HG03520 (cell line): ENCODE data around the gene TENT4A.
"Not testable (repeated sequence)": the region's sequence is repeated elsewhere in the genome, so short reads cannot be mapped to it uniquely, and the experiment has no call there.

Source experiments
- ATAC-seq: cut with Tn5 transposase; IDR thresholded peaks from one replicate; pipeline ENCODE4 v1.9.1; 2021; ENCODE audit warnings: mild to moderate bottlenecking, moderate library complexity; ENCODE audit not compliant: unreplicated experiment

The TENT4A gene

DNA sequence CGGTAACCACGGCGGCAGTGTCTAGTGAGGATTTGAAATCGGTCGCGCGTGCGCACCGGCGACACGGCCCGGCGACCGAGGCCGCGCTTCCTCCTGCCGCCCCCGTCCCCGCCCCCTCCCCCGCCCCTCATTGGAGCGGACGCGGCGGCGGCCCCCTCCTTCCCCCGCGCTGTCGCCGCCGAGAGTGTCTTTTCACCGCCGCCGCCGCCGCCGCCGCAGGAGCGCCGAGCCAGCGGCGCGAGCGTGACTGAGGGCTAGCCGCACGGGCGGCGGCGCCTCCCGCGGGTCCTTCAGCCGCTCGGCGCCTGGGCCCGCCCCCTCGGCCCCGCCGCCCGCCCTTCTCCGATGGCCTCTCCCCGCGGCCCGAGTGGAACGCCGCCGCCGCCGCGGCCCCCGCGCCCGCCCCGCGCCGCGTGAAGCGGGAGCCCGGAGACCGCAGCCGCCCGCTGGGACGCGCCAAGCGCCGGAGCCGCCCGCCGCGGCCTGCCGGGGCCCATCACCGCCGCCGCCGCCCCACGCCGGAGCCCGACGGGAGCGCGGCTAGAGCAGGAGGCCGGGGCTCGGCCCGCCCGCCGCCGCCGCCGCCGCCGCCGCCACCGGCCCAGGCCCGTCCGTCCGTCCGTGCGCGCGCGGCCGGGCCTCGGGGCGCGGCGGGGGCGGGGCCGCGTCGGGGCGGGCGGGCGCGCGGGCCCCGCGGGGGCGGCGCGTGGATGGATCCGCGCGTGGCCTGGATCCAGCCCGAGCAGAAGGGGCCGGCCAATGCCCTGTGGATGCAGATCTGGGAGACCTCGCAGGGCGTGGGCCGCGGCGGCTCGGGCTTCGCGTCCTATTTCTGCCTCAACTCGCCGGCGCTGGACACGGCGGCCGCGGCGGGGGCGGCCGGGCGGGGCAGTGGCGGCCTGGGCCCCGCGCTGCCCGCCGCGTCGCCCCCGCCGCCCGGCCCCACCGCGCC is at the start of gene TENT4A:
Gene TENT4A (plus strand): TSS at position 159 of the 952 bp plus-strand sequence. CDS start 552 bp downstream, at position 711.
- peak; percentile 23 for ATAC-seq

DNA sequence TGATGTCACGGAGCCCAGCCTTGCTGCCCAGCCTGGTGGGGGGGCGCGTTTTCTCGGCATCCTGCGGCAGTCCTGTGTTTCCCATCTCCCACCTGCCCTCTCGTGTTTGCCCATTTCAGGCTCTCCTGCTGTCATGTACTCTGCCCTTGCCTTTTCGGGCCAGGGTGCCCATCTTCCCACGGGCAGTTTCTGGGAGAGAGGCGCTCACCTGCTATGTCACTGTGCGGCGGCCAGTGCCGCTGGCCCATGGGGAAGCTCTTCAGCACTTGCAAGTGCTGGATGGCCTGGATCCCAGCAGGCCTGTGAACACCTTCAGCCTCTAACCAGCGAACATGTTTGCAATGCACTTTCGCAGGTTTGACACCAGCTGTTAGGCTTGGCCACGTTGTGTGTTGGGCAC is 46.5 kb upstream of the TENT4A start:
- no peak for ATAC-seq

- ATAC-seq: no peak
Measured at GRCh38 chr5:6667648-6668047, 45.6 kb upstream of the TENT4A start.

DNA sequence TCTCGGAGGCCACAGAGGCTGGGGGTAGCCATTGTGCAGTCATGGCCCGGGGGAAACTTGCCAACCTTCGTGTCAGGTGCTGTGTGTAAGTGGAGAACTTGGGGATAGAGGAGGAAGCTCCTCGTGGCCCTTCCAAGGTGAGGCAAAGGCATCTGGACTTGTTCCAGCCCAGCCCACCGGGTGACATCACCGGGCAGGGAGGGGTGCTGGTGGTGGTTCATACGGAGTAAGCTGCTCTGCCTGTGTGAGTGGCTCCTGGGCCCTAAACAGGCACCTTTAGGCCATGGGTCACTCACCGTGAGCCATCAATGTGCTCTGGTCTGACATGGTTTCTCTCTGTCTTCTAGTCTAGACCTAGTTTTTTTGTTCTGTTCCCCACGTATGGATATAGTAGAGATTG is 44.5 kb upstream of the TENT4A start:
- ATAC-seq: not testable (repeated sequence)

DNA sequence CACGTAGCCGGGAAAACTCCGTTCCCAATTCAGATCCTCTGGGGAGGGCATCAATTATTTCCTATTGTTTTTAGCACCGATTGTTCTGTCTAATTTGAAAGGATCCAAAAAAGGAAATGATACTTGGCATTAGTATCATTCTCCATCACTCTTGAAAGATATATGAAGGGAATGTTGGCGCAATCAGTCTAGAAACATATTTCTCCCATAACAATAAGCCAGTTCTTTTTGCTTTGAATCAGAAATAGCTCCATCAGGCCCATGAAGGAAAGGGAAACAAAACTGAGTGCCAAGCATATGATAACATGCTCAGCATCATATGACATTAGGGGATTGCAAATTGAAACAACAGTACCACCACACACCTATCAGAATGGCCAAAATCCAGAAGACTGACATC is 40.2 kb upstream of the TENT4A start:
- no peak for ATAC-seq

GRCh38 chr5:6673963-6674362 is 39.3 kb upstream of the TENT4A start:
- no peak for ATAC-seq

GRCh38 chr5:6674421-6674820 is 38.8 kb upstream of the TENT4A start:
- no peak for ATAC-seq

- ATAC-seq: no peak
Measured at GRCh38 chr5:6674886-6675285, 38.3 kb upstream of the TENT4A start.

DNA sequence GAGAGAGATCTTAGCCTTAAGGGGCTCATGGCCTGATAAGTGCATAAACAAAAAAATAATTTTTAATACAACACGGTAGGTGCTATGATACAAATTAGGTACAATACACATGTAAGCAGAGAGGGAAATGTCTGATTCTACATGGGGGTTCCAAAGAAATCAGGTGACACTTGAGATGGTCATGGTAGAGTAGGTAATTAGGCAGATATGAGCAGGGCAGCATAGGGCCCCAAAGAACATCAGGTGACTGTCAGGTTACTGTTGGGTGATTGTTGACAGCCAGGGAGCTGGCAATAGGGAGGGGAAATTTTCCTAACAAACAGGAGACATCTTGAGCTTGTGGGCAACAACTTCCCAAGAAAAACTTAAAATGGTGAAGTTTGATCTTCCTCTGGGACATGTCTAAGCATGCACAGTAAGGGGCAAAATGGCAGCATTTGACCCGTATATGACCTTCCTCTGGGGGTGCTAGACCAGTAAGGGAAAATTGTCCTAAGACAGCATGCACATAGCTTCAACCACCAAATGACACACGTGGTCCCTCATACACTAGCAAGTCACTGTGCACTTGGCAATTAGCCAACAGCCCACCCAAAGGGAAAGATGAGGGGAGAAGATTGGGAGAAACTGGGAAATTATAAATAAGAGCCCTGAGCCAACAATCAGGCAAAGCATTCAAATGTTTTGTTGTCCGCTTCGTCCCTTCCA is 37.3 kb upstream of the TENT4A start:
- no peak for ATAC-seq

GRCh38 chr5:6676702-6677101 is 36.5 kb upstream of the TENT4A start:
- ATAC-seq: no peak

DNA sequence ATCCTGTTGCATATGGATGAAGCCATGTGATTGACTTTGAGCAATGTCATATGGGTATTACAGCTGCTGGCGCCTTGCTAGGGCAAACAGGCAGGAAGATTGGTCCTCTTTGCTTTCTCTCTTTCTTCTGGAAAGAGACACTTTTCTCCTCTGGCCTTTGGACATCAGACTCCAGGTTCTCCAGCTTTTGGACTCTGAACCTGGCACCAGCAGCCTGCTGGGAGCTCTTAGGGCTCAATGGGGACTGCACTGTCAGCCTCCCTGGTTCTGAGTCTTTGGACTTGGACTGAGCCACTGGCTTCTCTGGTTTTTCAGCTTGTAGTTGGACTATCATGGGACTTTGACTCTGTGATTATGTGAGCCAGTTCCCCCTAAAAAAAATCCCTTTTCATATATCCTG is 34.8 kb upstream of the TENT4A start:
- ATAC-seq: no peak

DNA sequence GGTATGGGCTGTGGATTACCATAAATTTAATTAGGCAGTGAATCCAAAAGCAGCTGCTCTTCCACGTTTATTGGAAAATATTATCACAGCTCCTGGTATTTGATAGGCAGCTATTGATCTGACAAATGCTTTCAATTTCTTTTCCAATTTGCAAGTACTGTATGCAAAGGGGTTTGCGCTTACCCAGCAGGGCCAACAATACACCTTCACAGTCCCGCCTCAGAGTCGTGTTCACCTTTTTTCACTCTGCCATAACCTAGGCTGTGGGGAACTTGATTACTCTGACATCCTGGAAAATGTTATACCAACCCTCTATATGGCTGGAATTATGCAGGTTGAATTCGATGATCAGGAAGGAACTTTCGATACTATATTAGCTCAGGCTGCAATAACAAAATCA is 32.3 kb upstream of the TENT4A start:
- ATAC-seq: no peak

GRCh38 chr5:6681682-6682081 is 31.6 kb upstream of the TENT4A start:
- ATAC-seq: no peak

- ATAC-seq: no peak
Measured at GRCh38 chr5:6682239-6682638, 31.0 kb upstream of the TENT4A start.

GRCh38 chr5:6683241-6683640 is 30.0 kb upstream of the TENT4A start:
- ATAC-seq: no peak

GRCh38 chr5:6684075-6684474 is 29.2 kb upstream of the TENT4A start:
- no peak for ATAC-seq

GRCh38 chr5:6686501-6686900 is 26.7 kb upstream of the TENT4A start:
- ATAC-seq: no peak

DNA sequence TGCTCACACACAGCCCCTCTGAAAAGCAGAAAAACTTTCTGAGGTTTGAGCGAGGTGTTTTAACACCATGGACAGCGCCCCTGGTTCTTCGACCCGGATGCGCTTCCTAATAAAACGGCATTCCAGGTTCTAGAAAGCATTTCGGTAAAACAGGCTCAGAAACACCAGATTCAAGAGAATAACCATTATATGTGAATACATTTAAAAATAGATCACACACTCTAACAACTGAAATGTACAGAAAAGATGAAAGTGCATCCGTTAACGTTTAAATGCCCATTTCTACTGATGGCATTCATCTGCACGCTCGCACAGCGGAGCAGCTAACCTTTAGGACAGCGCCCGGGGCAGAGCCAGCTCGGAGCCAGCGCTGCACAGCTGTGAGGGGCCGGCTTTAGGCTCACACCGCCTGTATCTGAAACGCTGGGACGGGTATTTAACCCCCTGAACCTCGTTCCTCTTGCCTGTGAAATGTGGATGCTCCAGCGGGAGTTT is 26.3 kb upstream of the TENT4A start:
- ATAC-seq: no peak

GRCh38 chr5:6687505-6687904 is 25.7 kb upstream of the TENT4A start:
- no peak for ATAC-seq

GRCh38 chr5:6692906-6693305 is 20.3 kb upstream of the TENT4A start:
- no peak for ATAC-seq

- ATAC-seq: no peak
Measured at GRCh38 chr5:6698696-6699095, 14.5 kb upstream of the TENT4A start.

- no peak for ATAC-seq
Measured at GRCh38 chr5:6699357-6699756, 13.9 kb upstream of the TENT4A start.
